ENCODE data around the gene GPATCH8.

GPATCH8 gene

DNA sequence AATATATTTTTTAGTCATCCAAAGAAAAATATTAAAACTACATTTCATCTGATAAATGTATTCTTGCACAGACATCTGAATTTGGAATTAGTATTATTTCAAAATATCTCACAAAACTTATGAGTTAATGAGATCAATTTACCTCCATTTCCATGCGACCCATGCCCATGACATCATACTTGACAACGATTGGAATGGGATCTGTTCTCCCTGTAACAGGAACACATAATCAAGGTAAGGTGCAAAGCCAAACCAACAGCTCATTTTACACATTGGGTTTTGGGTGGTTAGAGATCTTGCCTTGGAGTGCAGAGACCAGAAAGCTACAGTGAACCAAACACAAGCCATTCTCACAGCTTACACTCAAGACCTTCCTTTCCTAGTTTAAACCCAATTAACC lies 66.9 kb downstream of the GPATCH8 start:
- TF ChIP-seq, protein P1, sequence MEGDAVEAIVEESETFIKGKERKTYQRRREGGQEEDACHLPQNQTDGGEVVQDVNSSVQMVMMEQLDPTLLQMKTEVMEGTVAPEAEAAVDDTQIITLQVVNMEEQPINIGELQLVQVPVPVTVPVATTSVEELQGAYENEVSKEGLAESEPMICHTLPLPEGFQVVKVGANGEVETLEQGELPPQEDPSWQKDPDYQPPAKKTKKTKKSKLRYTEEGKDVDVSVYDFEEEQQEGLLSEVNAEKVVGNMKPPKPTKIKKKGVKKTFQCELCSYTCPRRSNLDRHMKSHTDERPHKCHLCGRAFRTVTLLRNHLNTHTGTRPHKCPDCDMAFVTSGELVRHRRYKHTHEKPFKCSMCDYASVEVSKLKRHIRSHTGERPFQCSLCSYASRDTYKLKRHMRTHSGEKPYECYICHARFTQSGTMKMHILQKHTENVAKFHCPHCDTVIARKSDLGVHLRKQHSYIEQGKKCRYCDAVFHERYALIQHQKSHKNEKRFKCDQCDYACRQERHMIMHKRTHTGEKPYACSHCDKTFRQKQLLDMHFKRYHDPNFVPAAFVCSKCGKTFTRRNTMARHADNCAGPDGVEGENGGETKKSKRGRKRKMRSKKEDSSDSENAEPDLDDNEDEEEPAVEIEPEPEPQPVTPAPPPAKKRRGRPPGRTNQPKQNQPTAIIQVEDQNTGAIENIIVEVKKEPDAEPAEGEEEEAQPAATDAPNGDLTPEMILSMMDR (IDR thresholded peaks at IDR 0.05): no peak
- no peak for DNase-seq (ENCODE audit: low spot score)
- H3K4me3 ChIP-seq: no peak overlapping the region
- no peak overlapping the region for H3K27ac ChIP-seq

DNA sequence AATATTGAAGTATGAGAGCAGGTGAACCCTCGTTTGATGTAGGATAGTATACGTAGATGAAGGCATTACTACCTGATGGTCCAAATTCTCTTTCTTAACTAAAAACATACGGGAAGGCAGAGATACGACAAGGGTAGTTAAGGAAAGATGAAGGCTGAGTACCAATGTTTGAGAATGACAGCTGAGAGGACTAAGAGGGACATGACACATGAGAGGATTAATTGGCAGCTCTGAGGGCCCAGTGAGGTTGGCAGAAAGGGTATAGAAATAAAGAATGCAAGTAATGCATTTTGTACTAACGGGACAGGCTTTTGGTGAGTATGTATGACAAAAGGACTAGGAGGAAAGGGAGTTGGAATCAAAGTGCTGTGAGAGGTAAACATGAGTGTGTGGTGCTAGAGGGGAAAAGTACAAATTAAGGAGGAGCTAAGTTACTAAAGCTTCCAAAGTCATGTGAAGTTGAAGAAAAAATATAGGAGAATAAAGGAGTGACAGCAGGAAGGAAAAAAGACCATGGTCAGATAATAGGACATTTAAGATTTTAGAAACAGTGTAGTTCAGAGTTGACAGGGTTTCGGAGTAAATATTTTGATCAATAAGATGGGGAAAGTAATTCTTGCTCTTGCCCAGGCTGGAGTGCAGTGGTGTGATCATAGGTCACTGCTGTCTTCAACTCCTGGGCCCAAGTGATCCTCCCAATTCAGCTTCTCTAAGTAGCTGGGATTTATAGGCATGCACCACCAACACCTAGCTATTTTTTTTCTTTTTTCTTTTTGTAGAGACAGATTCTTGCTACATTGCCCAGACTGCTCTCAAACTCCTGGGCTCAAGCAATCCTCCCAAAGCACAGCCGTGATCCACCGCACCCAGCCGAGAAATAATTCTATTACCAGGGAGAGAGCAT lies 70.7 kb downstream of the GPATCH8 start:
- no peak for DNase-seq (ENCODE audit: low spot score)
- Histone ChIP-seq H3K4me3 (no peak overlapping the region), H3K27ac (no peak overlapping the region)
- TF ChIP-seq, protein P1 (IDR thresholded peaks at IDR 0.05): no peak

DNA sequence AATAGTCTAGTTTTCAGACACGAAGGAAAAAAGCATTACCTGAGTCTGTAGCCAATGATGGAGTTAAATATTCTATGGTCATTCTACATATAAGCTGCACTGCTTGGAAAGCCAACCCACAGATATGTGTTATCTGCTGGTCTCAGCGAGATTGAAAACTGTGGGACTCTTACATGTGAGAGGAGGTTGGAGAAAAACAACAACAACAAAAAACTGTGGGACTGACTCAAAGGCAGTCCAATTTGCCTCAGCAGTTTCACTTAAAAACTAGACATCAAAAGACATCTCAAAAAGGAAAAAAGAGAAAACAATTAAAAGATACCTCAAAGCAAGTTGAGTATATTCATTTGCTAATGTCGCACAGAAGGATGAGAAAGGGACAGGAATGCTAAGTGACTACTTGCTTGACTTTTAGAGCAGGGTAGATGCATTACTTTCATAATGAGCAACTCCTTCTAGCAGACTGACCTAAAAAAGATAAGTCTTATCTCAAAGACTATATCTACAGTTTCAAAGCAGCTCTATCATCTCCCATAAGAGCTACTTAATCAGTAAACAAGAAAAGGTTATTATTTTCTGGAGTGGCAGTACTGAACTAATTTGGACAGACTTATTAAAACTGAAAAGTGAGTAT lies 78.3 kb downstream of the GPATCH8 start:
- DNase-seq (ENCODE audit: low spot score): no peak
- Histone ChIP-seq H3K27ac (no peak overlapping the region), H3K4me3 (no peak overlapping the region)
- TF ChIP-seq, protein P1 (IDR thresholded peaks at IDR 0.05): no peak

DNA sequence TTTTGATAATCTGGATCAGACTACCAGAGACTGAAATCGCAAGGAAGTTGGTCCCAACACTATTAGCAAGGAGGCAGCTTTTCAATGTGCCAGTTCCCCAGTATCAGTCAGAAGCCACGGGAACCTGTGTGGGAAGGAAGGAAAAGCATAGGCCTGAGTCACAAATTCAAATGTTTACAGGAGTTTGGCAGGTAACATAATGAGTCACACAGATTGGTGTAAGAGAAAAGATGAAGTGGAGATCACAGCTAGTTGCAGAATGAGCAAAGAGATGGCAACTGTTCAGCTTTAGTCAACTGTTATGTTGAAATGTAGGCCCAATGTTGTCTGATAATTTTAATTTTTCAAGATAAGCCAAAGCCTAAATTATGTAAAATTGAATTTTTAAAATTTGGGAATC lies 85.7 kb downstream of the GPATCH8 start:
- no peak overlapping the region for H3K4me3 ChIP-seq
- DNase-seq (ENCODE audit: low spot score): no peak
- H3K27ac ChIP-seq: no peak overlapping the region
- TF ChIP-seq, protein P1 (IDR thresholded peaks at IDR 0.05): no peak

DNA sequence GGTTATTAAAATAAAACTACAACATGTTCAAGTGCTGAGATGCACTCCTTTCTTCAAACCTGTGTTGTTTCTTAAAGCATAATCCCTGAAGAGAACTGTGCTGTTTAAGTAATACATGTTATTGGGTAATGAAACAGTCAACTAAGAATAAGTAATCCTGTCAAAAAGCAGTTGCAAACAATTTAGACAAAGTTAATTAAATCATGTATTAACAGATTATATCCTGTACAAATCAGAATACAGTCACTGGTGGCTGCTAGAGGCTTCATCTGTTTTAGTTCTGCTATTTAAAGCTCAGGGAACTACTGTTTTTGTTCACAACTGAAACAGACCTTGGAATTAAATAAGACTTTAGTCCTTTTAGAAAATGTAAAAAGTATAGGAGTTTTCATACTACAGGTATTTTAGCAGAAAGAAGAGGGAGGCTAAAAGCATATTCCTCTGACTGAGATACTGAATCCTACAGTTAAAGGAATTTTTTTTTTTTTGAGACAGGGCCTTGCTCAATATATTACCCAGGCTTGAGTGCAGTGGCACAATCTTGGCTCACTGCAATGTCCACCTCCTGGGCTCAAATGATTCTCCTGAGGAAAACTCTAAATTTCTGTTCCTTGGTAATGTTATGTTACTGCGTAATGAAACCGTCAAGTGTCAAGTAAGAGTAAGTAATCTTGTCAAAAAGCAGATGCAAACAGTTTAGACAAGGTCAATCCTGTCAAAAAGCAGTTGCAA lies 86.5 kb downstream of the GPATCH8 start:
- DNase-seq (ENCODE audit: low spot score): no peak
- Histone ChIP-seq H3K27ac (no peak overlapping the region), H3K4me3 (no peak overlapping the region)
- TF ChIP-seq, protein P1 (IDR thresholded peaks at IDR 0.05): no peak

DNA sequence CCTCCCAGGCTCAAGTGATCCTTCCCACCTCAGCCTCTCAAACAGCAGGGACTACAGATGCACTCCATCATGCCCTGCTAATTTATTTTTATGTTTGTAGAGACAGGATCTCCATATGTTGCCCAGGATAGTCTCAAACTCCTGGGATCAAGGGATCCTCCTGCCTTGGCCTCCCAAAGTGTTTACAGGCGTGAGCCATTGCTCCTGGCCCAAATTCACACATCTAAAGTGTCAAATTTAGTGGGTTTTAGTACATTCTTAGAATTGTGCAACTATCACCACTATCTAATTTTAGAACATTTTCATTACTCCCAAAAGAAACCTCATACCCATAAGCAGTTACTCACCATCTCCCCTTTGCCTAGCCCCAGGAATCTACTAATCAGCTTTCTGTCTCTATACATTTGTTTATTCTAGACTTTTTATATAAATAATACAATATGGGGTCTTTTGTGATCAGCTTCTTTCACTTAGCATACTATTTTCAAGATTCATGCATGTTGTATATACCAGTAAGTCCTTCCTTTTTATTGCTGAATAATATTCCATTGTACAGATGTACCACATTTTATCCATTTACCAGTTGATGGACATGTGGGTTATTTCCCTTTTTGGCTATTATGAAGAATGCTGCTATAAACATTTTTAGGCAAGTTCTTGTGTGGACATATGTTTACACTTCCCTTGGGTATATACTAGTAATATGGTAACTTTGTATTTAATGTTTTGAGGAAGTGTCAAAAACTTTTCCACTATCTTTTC lies 88.6 kb downstream of the GPATCH8 start:
- Histone ChIP-seq H3K27ac (no peak overlapping the region), H3K4me3 (no peak overlapping the region)
- DNase-seq (ENCODE audit: low spot score): no peak
- TF ChIP-seq, protein P1 (IDR thresholded peaks at IDR 0.05): no peak

All from coronary artery (tissue), 2 donors.